ENCODE measurements around the gene CNTNAP2.
"Not testable (repeated sequence)": the region's sequence is repeated elsewhere in the genome, so short reads cannot be mapped to it uniquely, and the experiment has no call there.

The CNTNAP2 gene

GRCh38 chr7:148299350-148300276 lies 2183.0 kb downstream of the CNTNAP2 start:
- DNase-seq, result no peak

GRCh38 chr7:148302436-148302835 lies 2185.8 kb downstream of the CNTNAP2 start:
- not testable (repeated sequence) for DNase-seq

- DNase-seq, result peak; percentile 93
Measured at GRCh38 chr7:148303295-148304082, 2186.9 kb downstream of the CNTNAP2 start.

- DNase-seq, result no peak
Measured at GRCh38 chr7:148304083-148304335, 2187.4 kb downstream of the CNTNAP2 start.

- DNase-seq, result no peak
Measured at GRCh38 chr7:148304456-148304855, 2187.9 kb downstream of the CNTNAP2 start.

GRCh38 chr7:148306759-148307158 lies 2190.2 kb downstream of the CNTNAP2 start:
- no peak for DNase-seq

GRCh38 chr7:148318102-148318811 lies 2201.7 kb downstream of the CNTNAP2 start:
- DNase-seq, result no peak

- DNase-seq, result no peak
Measured at GRCh38 chr7:148318838-148319237, 2202.2 kb downstream of the CNTNAP2 start.

GRCh38 chr7:148319316-148319808 lies 2202.8 kb downstream of the CNTNAP2 start:
- no peak for DNase-seq

GRCh38 chr7:148325208-148325607 lies 2208.6 kb downstream of the CNTNAP2 start:
- DNase-seq, result peak; percentile 21

- peak; percentile 56 for DNase-seq
Measured at GRCh38 chr7:148327379-148327778, 2210.8 kb downstream of the CNTNAP2 start.

GRCh38 chr7:148328906-148329305 lies 2212.3 kb downstream of the CNTNAP2 start:
- no peak for DNase-seq

- DNase-seq, result no peak
Measured at GRCh38 chr7:148330124-148330818, 2213.7 kb downstream of the CNTNAP2 start.

GRCh38 chr7:148330822-148331221 lies 2214.2 kb downstream of the CNTNAP2 start:
- no peak for DNase-seq

GRCh38 chr7:148331456-148331855 lies 2214.9 kb downstream of the CNTNAP2 start:
- DNase-seq, result not testable (repeated sequence)

GRCh38 chr7:148332191-148333186 lies 2215.9 kb downstream of the CNTNAP2 start:
- DNase-seq, result no peak

- DNase-seq, result no peak
Measured at GRCh38 chr7:148334441-148334956, 2217.9 kb downstream of the CNTNAP2 start.

- peak; percentile 86 for DNase-seq
Measured at GRCh38 chr7:148334959-148335577, 2218.5 kb downstream of the CNTNAP2 start.

- DNase-seq, result no peak
Measured at GRCh38 chr7:148335790-148336189, 2219.2 kb downstream of the CNTNAP2 start.

- DNase-seq, result no peak
Measured at GRCh38 chr7:148336411-148336810, 2219.8 kb downstream of the CNTNAP2 start.

Measured in fibroblast of skin of right biceps (primary cell).